GM13977 (cell line): ENCODE results near the gene SFMBT2.

Experiments
- DNase-seq: peaks from one replicate; pipeline ENCODE4 v3.0.0; 2012; ENCODE audit warnings: low spot score
- in situ Hi-C: fragments of 300-500 bp; cut with MboI; formaldehyde crosslinking; loops from one replicate; pipeline ENCODE4 v1.12.0; 2022; ENCODE audit warnings: low sequenced_read_pairs, low pct_unique_long_range_greater_than_20kb, mixed read lengths, inconsistent platforms; ENCODE audit not compliant: unreplicated experiment
- TF ChIP-seq, protein P1 (sequence below): IDR thresholded peaks from 2 replicates; pipeline ENCODE4 v1.5.1; 2012; ENCODE audit warnings: mild to moderate bottlenecking, control low read depth; ENCODE audit not compliant: insufficient read depth; ENCODE audit errors: extremely low read depth, missing control alignments

Gene SFMBT2

DNA sequence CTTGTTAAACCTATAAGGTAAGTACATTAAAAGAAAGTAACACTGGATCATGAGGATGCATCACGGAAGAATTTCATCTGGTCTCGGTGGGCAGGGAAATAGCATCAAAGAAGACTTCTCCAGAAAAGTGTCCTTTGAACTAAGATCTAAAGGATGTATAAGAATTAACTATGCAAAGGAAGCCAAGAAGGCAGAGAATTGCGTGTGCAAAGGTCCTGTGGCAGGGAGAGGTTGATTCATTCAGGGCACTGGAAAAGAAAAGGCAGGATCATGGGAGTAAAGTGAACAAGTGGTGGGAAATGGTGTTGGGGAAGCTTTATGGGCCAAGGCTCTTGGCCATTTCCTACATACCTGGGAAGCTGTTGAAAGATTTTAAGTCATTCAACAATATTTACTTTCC lies 288.3 kb downstream of the SFMBT2 start:
- in situ Hi-C loops, result no loop called here
- DNase-seq, result no peak
- TF ChIP-seq, protein P1, sequence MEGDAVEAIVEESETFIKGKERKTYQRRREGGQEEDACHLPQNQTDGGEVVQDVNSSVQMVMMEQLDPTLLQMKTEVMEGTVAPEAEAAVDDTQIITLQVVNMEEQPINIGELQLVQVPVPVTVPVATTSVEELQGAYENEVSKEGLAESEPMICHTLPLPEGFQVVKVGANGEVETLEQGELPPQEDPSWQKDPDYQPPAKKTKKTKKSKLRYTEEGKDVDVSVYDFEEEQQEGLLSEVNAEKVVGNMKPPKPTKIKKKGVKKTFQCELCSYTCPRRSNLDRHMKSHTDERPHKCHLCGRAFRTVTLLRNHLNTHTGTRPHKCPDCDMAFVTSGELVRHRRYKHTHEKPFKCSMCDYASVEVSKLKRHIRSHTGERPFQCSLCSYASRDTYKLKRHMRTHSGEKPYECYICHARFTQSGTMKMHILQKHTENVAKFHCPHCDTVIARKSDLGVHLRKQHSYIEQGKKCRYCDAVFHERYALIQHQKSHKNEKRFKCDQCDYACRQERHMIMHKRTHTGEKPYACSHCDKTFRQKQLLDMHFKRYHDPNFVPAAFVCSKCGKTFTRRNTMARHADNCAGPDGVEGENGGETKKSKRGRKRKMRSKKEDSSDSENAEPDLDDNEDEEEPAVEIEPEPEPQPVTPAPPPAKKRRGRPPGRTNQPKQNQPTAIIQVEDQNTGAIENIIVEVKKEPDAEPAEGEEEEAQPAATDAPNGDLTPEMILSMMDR, result no peak

DNA sequence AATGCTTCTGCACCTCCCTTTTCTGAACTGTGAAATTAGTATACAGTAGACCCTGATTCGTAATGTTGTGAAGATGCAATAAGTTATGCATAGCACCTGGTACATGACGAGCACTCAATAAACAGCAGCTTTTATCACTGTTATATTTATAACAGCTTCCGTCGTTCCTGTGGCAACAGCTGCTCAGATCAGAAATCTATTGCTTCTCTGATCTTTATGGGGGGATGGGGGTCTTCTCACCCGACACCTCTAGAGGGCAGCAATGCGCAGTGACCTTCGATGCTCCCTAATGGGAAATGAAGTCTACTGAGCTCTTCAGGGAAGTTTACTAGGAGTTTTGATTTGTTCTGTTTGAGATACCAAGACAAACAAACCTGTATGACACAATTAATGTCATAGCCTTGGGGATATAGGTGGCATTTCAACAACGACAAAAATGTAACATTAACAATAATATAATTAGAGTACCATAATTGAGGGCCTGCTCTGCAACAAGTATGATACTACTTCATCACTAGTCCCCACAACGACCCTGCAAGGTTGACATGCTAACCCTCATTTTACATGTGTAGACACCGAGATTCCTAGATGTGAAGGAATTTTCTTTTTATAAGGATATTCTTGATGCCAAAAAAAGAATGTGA lies 289.6 kb downstream of the SFMBT2 start:
- TF ChIP-seq, protein P1, result peak; percentile 72
- in situ Hi-C loops, result no loop called here
- peak; percentile 75 for DNase-seq

DNA sequence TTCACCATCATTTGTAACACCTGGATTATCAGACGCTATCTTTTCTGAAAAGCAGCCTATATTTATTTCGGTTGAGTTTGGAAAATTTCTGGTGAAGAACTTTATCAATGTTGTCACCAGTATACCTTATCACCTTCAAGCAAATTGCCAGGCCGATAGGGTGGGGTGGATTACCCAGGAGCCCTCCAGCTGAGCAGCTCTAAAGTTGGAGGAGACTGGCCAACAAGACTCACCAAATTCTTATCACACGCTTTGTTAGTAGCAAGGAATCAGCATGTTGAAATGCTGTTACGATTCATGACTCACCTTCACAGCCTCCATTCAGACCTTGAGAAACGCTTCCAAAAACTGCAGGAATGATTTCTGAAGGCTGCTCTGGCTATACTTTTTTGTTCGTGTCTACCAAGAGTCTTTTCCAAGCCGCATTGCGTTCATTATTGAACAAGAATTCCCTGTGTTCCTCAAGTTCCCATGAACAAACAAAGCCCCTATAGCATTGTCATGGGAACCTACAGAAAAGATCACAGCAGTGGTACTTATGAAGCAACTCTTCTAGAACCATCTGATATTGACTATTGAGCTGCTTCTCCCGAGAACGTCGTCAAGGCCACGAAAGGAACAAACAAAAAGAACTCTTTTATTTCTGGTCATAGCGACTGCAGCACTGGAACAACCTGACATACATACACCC lies 291.4 kb downstream of the SFMBT2 start:
- TF ChIP-seq, protein P1, result no peak
- in situ Hi-C loops, result no loop called here
- DNase-seq, result no peak

DNA sequence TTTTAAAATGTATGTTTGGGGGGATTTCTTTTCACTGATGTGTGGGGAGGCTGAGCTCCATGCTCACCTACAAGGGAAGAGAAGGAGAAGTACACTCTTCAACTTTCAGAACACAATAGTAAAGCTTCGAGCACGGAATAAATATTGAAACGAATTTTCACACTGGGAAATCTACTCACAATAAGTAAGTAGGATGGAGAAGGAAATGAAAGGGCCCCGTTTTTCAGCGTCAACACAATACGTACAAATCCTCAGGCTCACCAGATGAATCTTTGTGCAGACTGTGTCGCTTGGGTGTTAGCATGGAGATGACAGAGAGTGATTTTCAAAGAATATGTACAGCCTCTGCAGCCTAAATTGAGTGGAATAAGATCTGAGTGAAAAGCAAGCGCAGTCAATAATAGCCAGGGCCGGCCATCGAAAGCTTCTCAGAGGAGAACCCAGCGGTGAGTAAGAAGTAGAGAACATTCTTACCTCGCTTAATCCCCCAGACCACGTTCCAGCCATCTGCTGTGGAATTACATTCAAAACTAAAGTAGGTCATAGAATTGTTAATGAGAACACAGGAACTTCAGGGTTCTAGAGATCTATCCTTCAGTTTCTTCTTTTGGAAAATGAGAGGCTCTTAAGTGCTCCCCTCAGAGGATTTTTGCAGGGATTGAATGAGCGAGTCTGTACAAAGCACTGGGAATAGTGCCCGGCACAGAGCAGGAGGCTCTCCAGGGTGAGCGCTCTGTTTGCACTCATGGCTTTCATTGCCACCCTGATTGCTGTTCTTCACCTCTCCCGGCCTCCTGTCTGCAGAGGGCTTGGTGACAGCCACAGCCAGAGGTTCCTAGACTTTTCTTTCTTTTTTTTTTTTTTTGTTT lies 292.8 kb downstream of the SFMBT2 start:
- TF ChIP-seq, protein P1, result no peak
- in situ Hi-C loops, result no loop called here
- no peak for DNase-seq

DNA sequence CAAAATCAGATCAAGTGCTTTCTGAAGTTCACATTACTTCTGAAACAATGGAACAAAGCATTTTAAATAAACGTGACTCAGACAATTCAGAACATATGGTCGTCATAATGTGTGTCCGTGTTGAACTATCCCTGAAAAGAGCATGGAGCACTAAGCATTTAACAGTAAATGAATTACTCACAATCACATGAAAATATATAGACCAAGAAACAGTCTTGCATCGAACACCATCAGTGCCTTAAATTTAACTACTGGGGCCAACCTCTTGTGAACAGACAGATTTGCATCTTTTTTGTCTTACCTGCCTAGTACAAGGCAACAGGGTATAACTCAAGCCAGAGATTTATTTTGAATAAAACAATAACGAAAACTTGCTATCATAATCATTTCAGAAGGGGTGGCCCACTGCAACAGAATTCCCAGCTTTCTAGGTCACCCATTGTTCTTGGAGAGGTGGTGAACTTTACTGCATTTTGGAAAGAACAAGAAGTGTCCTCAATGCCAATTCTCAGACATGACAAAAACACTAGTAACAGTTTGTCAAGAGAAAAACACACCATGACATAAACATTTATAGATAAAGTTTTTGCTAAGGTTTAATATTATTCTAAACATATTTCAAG lies 293.5 kb downstream of the SFMBT2 start:
- no peak for DNase-seq
- TF ChIP-seq, protein P1, result no peak
- in situ Hi-C loops, result no loop called here

DNA sequence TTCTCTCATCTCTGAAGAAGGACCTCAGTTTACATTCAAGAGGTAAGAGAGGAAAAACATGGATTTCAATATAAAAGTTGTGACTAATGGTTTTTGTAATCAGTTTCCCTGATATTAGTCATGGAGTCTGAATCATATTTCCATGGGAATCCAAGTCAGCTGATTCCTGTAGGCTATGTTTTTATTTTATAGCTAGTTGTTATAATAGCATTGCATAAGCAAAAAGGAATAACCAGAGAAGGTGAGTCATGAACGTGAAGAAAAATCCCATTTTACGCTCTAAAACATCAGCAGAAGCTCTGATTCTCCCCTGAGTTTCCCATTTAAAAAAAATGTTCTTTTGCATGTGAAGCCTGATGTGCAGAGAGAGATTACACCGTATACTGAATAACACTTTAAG lies 299.3 kb downstream of the SFMBT2 start:
- TF ChIP-seq, protein P1, result no peak
- no peak for DNase-seq
- in situ Hi-C loops, result no loop called here
